B cell (primary cell): Measurements from ENCODE around the gene DRAXIN. TPM values are rescaled to one million over a fixed set of nuclear protein-coding genes. Genes with fewer than 3 reads are reported as not detected.

Experiments
- ATAC-seq: fragments of 200-7000 bp; cut with Tn5 transposase; one replicate; pipeline ENCODE4 v1.10.0; 2021; ENCODE audit warnings: low read depth, mild to moderate bottlenecking, moderate number of reproducible peaks, moderate library complexity
- CTCF ChIA-PET: fragments of 350-600 bp; sonication (Branson Sonifier 250); formaldehyde crosslinking; loops from one replicate; lab custom pipeline; 2021; ENCODE audit warnings: antibody characterized with exemption, inconsistent platforms; lab: Charles Lee
- POLR2A ChIA-PET: fragments of 350-600 bp; sonication (Branson Sonifier 250); formaldehyde crosslinking; loops from one replicate; lab custom pipeline; 2021; ENCODE audit warnings: antibody characterized with exemption; lab: Charles Lee
- DNase-seq: peaks from one replicate; pipeline ENCODE4 v3.0.0; 2013
- H2AFZ ChIP-seq: 2 replicates; pipeline ENCODE4 v1.6.1; 2012; ENCODE audit warnings: mild to moderate bottlenecking, low read depth, low read length; ENCODE audit not compliant: insufficient read depth, poor library complexity, severe bottlenecking
- H3K27ac ChIP-seq, 2 donors: 1 replicate in 1 of 2; 2 replicates in 1 of 2; pipeline ENCODE4 v1.5.1; 2012 to 2013; ENCODE audit warnings: low read length in 2 of 2, mild to moderate bottlenecking in 2 of 2, moderate library complexity in 1 of 2
- H3K27me3 ChIP-seq, 4 experiments: fragments of 200-600 bp in 1 of 4; sonication (generic) in 1 of 4; replicated peaks in 1 of 4; 1 replicate in 2 of 4; 2 replicates in 2 of 4; pipeline versions ENCODE4 v1.6.1 to v1.7.0; 2013 to 2016; ENCODE audit warnings: low read length in 3 of 4, mild to moderate bottlenecking in 2 of 4, mixed read lengths in 1 of 4, moderate library complexity in 1 of 4; ENCODE audit not compliant: insufficient read depth in 4 of 4, control insufficient read depth in 3 of 4; ENCODE audit errors: control extremely low read depth in 1 of 4
- H3K36me3 ChIP-seq, 2 experiments: replicated peaks in 1 of 2; 1 replicate in 1 of 2; 2 replicates in 1 of 2; pipeline versions ENCODE4 v1.6.1 to v1.7.1; 2013; ENCODE audit warnings: low read length in 1 of 2; ENCODE audit not compliant: insufficient read depth in 2 of 2, control insufficient read depth in 1 of 2; ENCODE audit errors: control extremely low read depth in 1 of 2, extremely low read depth in 1 of 2
- H3K4me1 ChIP-seq, 2 donors: fragments of 200-600 bp in 1 of 2; sonication (generic) in 1 of 2; 1 replicate in 1 of 2; 2 replicates in 1 of 2; pipeline versions ENCODE4 v1.5.1 to v1.6.1; 2013 to 2017; ENCODE audit warnings: low read length in 2 of 2; ENCODE audit not compliant: control insufficient read depth in 2 of 2, insufficient read depth in 2 of 2
- H3K4me2 ChIP-seq: replicated peaks from 2 replicates; pipeline ENCODE3; 2012; ENCODE audit warnings: mild to moderate bottlenecking, low read depth, low read length; ENCODE audit not compliant: poor library complexity, severe bottlenecking
- H3K4me3 ChIP-seq, 5 experiments: fragments of 200-600 bp in 1 of 5; sonication (generic) in 1 of 5; 1 replicate in 3 of 5; 2 replicates in 2 of 5; pipeline versions ENCODE4 v1.5.1 to v1.7.0; 2011 to 2016; ENCODE audit warnings: low read length in 4 of 5, mild to moderate bottlenecking in 4 of 5, low read depth in 2 of 5, control low read depth in 1 of 5, moderate library complexity in 1 of 5; ENCODE audit not compliant: insufficient read depth in 1 of 5; ENCODE audit errors: control extremely low read depth in 1 of 5, extremely low read depth in 1 of 5
- H3K79me2 ChIP-seq: fragments of 200-600 bp; sonication (generic); one replicate; pipeline ENCODE4 v1.6.0; 2016; ENCODE audit warnings: low read length; ENCODE audit not compliant: control insufficient read depth, insufficient read depth
- H3K9ac ChIP-seq: fragments of 200-600 bp; sonication (generic); 2 replicates; pipeline ENCODE4 v1.6.1; 2017; ENCODE audit warnings: mild to moderate bottlenecking, low read length, moderate library complexity
- H3K9me3 ChIP-seq, 3 donors: one replicate each; pipeline versions ENCODE4 v1.6.1 to v1.7.1; 2013; ENCODE audit warnings: low read length in 2 of 3; ENCODE audit not compliant: control insufficient read depth in 2 of 3, insufficient read depth in 1 of 3; ENCODE audit errors: control extremely low read depth in 1 of 3
- H4K20me1 ChIP-seq: 2 replicates; pipeline ENCODE4 v1.6.0; 2012; ENCODE audit warnings: mild to moderate bottlenecking, low read length; ENCODE audit not compliant: insufficient read depth, control insufficient read depth, poor library complexity, severe bottlenecking
- H3K27ac Mint-ChIP-seq: one replicate; pipeline ENCODE4 v1.8.0; 2021; ENCODE audit warnings: mixed read lengths
- H3K27me3 Mint-ChIP-seq: one replicate; pipeline ENCODE4 v1.8.0; 2021; ENCODE audit warnings: mixed read lengths
- H3K4me1 Mint-ChIP-seq: one replicate; pipeline ENCODE4 v1.8.0; 2021; ENCODE audit warnings: mixed read lengths
- H3K4me3 Mint-ChIP-seq: one replicate; pipeline ENCODE4 v1.8.0; 2021; ENCODE audit warnings: mixed read lengths
- H3K9me3 Mint-ChIP-seq: one replicate; pipeline ENCODE4 v1.8.0; 2022; ENCODE audit warnings: mixed read lengths; ENCODE audit not compliant: insufficient read depth
- CTCF ChIP-seq: fragments of 200-600 bp; IDR thresholded peaks from one replicate; pipeline ENCODE4 v1.8.0; 2022; ENCODE audit warnings: antibody characterized with exemption, mild to moderate bottlenecking
- EZH2 ChIP-seq: IDR thresholded peaks from 2 replicates; pipeline ENCODE4 v1.6.1; 2012; ENCODE audit warnings: borderline replicate concordance, low read depth, mild to moderate bottlenecking, moderate library complexity, low read length; ENCODE audit not compliant: insufficient read depth, poor library complexity, severe bottlenecking
- WGBS: methylation state at CpG from one replicate; pipeline ENCODE4 v1.1.5; 2013; ENCODE audit warnings: missing lambda C conversion rate; ENCODE audit not compliant: insufficient coverage; 5-methylcytosine and 5-hydroxymethylcytosine counted together
- intact Hi-C: fragments of 100-400 bp; cut with micrococcal nuclease; formaldehyde crosslinking; loops from one replicate; pipeline ENCODE4 v1.10.0; 2022
- polyA plus RNA-seq: library from polyadenylated mRNA; depleted of rRNA; stranded (reverse); fragments of >200 nt; gene quantifications from 2 replicates; pipeline ENCODE4 v1.2.3, GENCODE V29; 2012
- total RNA-seq, 2 donors: library from RNA; stranded (reverse); fragments of 120-200 nt in 1 of 2; gene quantifications; 1 replicate in 1 of 2; 2 replicates in 1 of 2; pipeline versions ENCODE4 v1.2.3 to v1.2.4, GENCODE V29; 2013 to 2022

DRAXIN gene
- total and polyA plus RNA-seq, 2 donors (not counting 1 experiment from before 2014, with no cell fraction given), result 0.21 to 0.30 TPM

GRCh38 chr1:11648039-11648438 lies 43.5 kb upstream of the DRAXIN start:
- Histone ChIP-seq H3K36me3 (no peaks in the 10 kb centered on the region), H3K9ac (no peak overlapping the region), H3K4me2 (no peak overlapping the region), H3K4me1 (peaks cover 14 to 21% of the 10 kb centered on the region in 2 donors), H3K79me2 (no peaks in the 10 kb centered on the region), H4K20me1 (no peaks in the 10 kb centered on the region), H3K27ac (no peak overlapping the region), H3K27me3 (no peaks in the 10 kb centered on the region), H3K9me3 (no peaks in the 10 kb centered on the region), H2AFZ (no peak overlapping the region), H3K4me3 (no peak overlapping the region)
- H3K27me3 Mint-ChIP-seq, result no peaks in the 10 kb centered on the region
- no peaks in the 10 kb centered on the region for H3K9me3 Mint-ChIP-seq
- H3K4me1 Mint-ChIP-seq, result peaks cover 27% of the 10 kb centered on the region
- ChIA-PET CTCF (interaction anchor here (0.9 to 18.9 kb wide), 5 partner anchors 12 to 611 kb away, joined by 3 to 231 read pairs (median 3); no protein-coding TSS in a partner anchor), POLR2A (interaction anchor here (0.7 kb wide), 1 partner anchor 587 kb away, joined by 3 read pairs; no protein-coding TSS in a partner anchor)
- 100% methylated on average over 4 of the region's 6 CpGs for WGBS
- no peak for ATAC-seq
- intact Hi-C loops, result loop anchor here (10.0 kb wide), 1 partner anchor 173 kb away; the partner anchor contains the start of gene DISP3
- DNase-seq, result no peak
- no peak overlapping the region for H3K4me3 Mint-ChIP-seq
- TF ChIP-seq EZH2, result no peak
- no peak overlapping the region for H3K27ac Mint-ChIP-seq

GRCh38 chr1:11648732-11649158 lies 42.8 kb upstream of the DRAXIN start:
- no peaks in the 10 kb centered on the region for H3K79me2 ChIP-seq
- CTCF ChIA-PET, result interaction anchor here (0.8 to 18.9 kb wide), 7 partner anchors 15 to 611 kb away, joined by 3 to 231 read pairs (median 7); partner anchors contain the start of gene FBXO6
- WGBS, result 32% methylated on average over 26 of the region's 30 CpGs
- Mint-ChIP-seq H3K4me1 (peaks cover 27% of the 10 kb centered on the region), H3K27ac (no peak overlapping the region), H3K27me3 (no peaks in the 10 kb centered on the region), H3K9me3 (no peaks in the 10 kb centered on the region), H3K4me3 (peak overlapping the region; percentile 57)
- DNase-seq, result peak; percentile 64
- H4K20me1 ChIP-seq, result no peaks in the 10 kb centered on the region
- H2AFZ ChIP-seq, result no peak overlapping the region
- intact Hi-C loops, result loop anchor here (10.0 kb wide), 1 partner anchor 174 kb away; the partner anchor contains the start of gene DISP3
- H3K36me3 ChIP-seq, result no peaks in the 10 kb centered on the region
- peaks cover 14 to 23% of the 10 kb centered on the region in 2 donors for H3K4me1 ChIP-seq
- H3K9ac ChIP-seq, result no peak overlapping the region
- POLR2A ChIA-PET, result interaction anchor here (0.5 to 0.7 kb wide), 2 partner anchors 65 to 588 kb away, joined by 3 read pairs; no protein-coding TSS in a partner anchor
- H3K27ac ChIP-seq, result no peak overlapping the region
- H3K27me3 ChIP-seq, result no peaks in the 10 kb centered on the region
- H3K4me2 ChIP-seq, result peak overlapping the region; percentile 81
- H3K4me3 ChIP-seq, result peak overlapping the region in 2 of 5 experiments; percentile 21 to 24
- H3K9me3 ChIP-seq, result no peaks in the 10 kb centered on the region
- no peak for TF ChIP-seq CTCF
- TF ChIP-seq EZH2, result no peak
- peak; percentile 43 for ATAC-seq
